GM18873 (cell line): Measurements from ENCODE around the gene SEPTIN12.

Experiments used
- ATAC-seq: cut with Tn5 transposase; IDR thresholded peaks from one replicate; pipeline ENCODE4 v1.9.1; 2021; ENCODE audit warnings: mild to moderate bottlenecking, moderate library complexity, moderate number of reproducible peaks; ENCODE audit not compliant: unreplicated experiment, low FRiP score

SEPTIN12 gene

DNA sequence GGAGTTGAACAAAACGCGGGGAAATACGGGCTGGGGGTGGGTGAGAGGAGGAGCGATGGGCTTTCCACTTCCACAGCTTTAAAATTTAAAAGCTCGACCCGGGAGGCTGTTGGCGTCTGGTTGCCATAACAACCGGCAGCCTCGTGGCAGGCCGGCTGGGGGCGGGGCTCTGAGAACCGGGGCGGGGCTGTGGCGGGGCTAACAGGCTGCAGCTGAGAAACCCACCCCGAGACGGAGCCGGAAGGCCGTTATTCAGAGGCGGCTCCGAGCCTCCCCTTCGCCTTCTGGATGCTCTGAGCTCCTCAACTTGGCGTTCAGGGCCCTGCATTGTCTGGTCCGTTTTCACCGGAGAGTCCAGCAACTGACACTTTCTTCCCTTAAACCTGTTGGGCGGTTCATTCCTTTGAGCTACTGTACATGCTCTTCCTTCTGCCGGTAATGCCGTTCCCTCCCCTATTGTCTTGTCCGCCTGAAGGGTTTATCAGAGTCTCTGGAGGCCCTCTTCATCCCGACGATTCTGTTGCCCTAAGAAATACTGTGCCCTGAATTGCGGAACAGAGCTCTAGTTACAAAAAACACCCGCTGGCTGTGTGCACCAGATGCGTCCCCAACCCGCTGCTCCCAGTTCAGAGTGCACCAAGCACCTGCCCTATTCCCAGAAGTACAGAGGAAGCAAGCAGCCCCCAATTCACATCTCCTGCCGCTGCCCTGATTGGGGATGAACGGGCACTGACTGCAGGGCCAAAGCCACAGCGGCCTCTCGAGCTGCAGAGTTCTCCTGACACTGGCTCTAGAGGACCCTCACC, 53.2 kb downstream of the SEPTIN12 start:
- peak; percentile 25 for ATAC-seq

DNA sequence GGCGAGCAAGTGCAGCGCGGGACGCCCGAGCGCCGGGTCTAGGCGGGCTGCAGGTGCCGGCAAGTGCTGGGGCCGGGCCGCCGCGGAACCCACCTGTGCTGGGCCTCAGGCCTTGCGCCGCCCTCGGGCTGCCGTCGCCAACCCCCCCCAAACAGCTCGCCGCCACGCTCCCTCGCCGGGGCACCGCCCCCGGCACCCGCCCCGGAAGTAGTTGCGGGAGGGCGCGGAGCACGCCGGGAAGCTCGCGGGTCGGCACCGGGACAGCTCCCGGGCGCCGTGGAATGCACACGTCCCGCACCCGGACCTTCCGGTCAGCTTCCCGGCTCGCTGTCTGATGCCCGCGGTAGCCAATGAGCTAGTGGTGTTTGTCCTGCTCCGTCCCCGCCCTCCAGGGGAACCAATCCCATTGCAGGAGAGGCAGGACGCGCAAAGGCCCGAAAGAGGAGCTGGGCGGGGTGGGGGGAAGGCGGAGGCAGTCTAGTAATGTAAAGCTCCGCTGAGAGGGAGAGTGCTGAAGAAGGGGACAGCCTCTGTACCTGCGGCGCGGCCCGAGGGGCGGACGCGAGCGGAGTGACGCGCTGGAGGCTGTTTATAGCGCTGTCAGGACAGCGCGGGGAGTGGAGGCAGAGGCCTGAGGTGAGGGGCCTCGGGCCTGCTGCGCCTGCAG, 53.9 kb downstream of the SEPTIN12 start, which contains the start of the genes ANKS3 and DNAAF8:
ANKS3 (minus strand) TSS at position 209 of the 667 bp plus-strand sequence. CDS start 4,122 bp downstream, outside the sequence.
DNAAF8 (plus strand) TSS at position 475 of the 667 bp plus-strand sequence. CDS start 1,978 bp downstream, outside the sequence.
- peak; percentile 75 for ATAC-seq

DNA sequence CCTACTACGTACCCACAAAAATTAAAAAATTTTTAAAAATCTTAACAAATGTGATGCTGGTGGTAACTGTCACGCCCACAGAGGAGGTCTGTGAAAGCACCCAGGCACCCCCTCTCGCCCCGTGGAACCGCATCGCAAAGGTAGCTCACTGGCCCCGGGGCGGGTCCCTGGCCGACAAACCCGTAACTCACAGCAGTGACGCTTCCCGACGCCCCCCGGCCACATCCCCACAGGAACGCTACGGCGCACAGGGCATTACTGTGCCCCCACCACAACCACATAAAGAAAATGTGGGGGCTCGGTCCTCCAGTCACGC, 54.4 kb downstream of the SEPTIN12 start:
- no peak for ATAC-seq

DNA sequence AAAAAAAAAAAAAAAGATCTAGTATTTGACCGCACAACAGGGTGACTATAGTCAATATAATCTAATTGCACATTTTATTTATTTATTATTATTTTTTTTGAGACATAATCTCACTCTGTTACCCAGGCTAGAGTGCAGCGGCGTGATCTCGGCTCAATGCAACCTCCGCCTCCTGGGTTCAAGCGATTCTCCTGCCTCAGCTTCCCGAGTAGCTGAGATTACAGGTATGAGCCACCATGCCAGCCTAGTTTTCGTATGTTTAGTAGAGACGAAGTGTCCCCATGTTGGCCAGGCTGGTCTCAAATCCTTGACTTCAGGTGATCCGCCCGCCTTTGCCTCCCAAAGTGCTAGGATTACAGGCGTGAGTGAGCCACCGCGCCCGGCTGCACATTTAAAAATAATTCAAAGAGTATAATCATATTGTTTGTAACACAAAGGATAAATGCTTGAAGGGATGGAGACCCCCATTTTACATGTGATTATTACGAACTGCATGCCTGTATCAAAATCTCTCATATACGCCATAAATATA, 54.9 kb downstream of the SEPTIN12 start:
- no peak for ATAC-seq

DNA sequence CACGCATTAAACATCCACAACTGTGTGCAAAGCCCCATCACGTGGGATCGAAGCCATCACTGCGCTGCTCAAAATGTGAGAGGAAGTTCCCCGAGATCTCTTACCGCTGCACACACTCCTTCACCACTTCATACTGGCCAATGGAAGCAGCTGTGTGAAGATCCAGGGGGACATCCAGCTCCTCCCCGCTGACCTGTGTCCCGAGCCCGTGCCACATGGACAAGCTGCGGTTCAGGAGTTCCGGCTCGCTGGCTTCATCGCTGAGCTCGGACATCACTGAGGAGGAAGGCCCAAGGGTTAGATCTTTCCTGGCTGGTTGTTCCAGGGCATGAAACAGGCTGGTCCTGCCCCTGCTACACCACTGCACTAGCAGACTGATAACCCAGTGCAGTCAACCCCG, 58.3 kb downstream of the SEPTIN12 start:
- no peak for ATAC-seq

DNA sequence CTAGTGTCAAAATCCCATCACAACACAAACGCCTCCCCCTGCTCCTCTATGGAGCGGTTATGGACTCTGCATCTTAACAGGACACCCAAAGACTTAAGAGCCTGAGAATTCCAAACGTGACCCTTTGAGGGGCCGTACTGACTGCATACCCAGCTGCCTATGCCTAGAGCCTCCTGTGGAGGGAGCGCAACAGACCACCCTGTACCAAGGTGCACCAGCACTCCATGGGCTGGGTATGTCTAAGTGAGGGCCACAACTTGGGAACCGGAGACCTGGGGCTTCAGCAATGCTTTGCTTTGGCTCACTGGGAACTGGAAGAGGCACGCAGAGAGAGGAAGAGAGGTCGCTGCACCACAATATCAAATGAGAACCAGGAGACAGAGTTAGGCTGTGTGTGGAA, 59.5 kb downstream of the SEPTIN12 start:
- ATAC-seq = no peak
